Kidney glomerular epithelial cell (primary cell): ENCODE measurements around the gene GJB3.
"Not testable (repeated sequence)": the region's sequence is repeated elsewhere in the genome, so short reads cannot be mapped to it uniquely, and the experiment has no call there.

Source experiments
- DNase-seq: peaks from one replicate; lab custom pipeline; 2025; lab: John Stamatoyannopoulos, UW

The GJB3 gene

DNA sequence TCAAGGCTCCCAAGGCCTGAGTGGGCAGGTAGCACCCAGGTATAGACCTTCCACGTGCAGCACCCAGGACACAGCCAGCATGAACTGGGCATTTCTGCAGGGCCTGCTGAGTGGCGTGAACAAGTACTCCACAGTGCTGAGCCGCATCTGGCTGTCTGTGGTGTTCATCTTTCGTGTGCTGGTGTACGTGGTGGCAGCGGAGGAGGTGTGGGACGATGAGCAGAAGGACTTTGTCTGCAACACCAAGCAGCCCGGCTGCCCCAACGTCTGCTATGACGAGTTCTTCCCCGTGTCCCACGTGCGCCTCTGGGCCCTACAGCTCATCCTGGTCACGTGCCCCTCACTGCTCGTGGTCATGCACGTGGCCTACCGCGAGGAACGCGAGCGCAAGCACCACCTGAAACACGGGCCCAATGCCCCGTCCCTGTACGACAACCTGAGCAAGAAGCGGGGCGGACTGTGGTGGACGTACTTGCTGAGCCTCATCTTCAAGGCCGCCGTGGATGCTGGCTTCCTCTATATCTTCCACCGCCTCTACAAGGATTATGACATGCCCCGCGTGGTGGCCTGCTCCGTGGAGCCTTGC, 19.7 kb upstream of the GJB3 start:
- no peak for DNase-seq

DNA sequence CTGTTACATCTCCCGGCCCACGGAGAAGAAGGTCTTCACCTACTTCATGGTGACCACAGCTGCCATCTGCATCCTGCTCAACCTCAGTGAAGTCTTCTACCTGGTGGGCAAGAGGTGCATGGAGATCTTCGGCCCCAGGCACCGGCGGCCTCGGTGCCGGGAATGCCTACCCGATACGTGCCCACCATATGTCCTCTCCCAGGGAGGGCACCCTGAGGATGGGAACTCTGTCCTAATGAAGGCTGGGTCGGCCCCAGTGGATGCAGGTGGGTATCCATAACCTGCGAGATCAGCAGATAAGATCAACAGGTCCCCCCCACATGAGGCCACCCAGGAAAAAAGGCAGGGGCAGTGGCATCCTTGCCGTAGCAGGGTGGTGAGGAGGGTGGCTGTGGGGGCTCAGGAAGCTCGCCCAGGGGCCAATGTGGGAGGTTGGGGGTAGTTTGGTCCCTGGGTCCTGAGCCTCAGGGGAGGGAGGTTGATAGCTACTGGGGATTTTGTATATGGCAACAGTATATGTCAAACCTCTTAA, 19.2 kb upstream of the GJB3 start:
- no peak for DNase-seq

DNA sequence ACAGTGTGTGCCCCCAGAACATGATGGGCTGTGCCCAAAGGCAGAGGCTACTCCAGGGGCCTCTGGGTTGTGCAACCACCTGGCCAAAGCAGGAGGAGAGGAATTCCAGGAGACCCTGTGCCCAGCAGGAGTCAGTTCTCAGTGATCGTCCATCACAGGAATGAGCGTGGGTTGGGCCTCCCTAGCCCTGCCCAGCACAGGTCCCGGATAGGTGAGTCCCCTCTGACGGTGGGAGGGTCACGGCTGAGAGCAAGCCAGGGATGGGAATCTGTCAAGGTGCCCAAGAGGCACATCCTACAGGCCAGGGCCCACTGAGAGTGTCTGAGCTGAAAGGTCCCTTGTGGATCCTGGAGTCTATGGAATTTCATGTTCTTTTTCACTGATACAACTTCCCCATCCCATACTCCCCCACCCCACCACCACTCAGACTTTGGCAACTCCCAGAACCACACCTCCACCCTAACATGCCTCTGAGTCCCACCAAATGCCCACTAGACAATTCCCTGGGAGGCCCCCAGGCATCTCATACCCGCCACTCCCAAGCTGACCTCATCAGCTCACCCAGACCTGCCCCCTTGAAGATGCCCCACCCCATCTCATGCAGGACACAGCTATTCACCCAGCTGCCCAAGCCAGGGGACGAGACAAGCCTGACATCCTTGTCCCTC, 18.4 kb upstream of the GJB3 start:
- no peak for DNase-seq

DNA sequence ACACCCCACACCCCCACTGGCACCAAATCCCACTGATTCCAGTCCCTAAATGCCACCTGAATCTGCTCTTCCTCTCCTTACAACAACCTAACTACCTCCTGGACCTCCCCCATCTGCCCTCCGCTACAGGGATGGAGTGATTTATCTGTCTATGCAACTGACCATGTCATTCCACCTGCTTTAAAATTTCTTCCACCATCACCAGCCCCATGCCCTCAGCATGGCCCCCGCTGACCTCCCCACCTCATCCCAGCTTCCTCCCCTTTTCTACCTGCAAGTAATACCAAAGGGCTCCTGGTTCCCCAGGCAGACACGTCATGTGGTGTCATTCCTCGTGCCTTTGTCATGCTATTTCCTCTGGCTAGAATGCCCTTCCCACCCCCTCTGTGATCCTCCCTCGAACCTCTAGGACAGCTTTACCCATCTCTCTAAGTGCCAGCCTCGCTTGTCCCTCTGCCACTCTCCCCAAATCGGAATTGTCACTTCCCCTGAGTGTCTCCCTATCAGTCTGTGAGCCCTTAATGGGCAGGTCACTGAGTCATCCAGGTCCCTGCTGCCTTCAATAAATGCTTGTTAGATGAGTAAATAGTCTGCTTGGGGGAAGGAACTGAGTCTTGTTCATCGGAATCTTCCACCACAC, 17.8 kb upstream of the GJB3 start:
- peak; percentile 65 for DNase-seq

DNA sequence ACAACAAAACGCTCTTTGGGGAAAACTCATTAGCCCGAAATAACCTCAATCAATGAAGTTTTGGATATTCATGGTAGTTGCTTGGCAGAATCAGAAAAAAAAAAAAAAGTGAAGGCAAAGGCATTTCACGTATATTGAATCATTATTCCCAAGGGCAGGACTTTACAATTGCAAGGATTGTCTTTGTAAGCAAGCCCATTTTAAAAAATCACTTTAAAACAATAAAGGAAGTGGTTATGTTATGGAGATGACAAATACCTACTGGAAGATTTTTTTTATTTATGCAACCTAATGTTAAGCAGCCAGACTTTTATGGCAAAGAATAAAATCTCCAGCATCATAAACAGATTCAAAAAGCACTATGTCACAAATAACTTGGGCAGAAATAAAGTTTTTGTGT, 12.2 kb upstream of the GJB3 start:
- DNase-seq: no peak

DNA sequence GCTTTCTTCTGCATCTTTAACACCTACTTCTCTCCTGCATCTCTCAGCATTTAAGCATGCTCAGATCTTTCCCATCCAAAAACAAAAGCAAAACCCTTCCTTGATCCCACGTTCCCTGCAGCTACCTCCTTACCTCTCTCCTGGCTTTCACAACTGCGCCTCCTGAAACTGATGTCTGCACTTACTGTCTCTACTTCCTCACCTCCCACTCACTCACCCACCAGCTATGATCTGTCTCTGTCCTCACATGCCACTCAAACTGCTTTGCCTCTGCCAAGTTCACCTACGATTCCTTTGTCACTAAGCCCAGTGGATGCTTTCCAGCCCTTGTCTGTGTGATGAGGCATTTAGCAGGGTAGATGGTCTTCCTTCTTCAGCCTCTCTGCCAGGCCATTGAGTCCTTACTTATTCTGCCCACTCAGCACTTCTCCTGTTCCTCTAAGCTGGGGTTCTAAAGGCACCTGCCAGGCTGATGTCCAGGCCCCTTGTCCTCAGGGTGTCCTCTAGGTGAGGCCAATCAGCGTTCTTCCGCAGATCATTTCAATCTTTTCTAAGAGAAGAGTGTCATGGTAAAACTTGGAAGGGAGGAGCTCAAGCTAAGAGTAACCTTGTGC, 10.0 kb upstream of the GJB3 start:
- DNase-seq: no peak

DNA sequence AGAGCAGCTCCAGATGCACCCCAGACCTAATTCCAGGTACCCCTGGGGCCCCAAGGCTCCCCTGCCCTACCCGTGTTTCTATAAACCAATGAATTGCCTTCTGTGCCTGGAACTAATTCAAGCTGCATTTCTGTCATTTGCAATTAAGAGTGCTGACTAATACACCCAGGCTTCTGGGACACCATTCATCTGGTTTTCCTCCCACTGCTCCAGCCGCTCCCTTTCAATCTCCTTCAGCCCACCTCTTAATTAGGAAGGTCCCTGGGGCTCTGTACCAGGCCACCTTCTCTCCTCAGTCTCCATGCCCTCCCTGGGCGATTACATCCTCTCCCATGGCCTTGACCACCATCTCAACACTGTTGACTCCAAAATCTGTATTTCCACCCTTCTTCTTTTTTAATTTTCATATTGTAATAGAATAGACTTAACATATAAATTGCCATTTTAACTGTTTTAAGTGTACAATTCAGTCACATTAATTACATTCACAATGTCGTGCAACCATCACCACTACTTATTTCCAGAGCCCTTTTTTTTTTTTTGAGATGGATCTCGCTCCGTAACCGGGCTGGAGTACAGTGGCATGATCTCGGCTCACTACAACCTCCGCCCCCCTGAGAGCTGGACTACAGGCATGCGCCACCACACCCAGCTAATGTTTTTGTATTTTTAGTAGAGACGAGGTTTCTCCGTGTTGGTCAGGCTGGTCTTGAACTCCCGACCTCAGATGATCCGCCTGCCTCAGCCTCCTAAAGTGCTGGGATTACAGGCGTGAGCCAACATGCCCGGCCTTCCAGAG, 9.2 kb upstream of the GJB3 start:
- DNase-seq: no peak

DNA sequence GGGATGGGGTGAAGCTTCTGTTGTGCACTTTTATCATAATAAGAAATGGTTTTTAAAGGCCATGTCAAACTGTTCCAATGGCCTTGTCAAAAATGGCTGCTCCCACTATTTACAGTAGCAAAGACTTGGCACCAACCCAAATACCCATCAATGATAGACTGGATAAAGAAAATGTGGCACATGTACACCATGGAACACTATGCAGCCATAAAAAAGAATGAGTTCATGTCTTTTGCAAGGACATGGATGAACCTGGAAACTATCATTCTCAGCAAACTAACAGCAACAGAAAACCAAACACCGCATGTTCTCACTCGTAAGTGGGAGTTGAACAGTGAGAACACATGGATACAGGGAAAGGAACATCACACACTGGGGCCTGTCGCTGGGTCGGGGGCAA, 7.9 kb upstream of the GJB3 start:
- DNase-seq: not testable (repeated sequence)

DNA sequence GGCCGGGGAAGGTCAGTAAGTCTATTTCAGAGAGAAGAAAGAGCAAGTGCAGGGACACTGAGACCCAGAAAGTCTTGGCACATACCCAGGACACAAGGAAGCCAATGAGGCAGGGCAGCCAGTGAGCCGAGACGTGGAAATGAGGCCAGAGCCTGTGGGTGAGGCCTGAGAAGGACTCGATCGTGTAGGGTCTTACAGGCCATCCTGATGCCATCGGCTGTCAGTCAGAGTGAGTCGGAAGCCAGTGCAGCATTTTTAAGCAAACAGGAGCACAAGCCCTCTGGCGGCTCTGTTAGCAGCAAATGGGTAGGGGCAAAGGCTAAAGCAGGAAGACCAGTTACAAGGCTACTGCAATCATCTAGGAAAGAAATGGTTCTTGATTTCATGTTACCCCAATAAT, 6.1 kb upstream of the GJB3 start:
- DNase-seq: no peak

DNA sequence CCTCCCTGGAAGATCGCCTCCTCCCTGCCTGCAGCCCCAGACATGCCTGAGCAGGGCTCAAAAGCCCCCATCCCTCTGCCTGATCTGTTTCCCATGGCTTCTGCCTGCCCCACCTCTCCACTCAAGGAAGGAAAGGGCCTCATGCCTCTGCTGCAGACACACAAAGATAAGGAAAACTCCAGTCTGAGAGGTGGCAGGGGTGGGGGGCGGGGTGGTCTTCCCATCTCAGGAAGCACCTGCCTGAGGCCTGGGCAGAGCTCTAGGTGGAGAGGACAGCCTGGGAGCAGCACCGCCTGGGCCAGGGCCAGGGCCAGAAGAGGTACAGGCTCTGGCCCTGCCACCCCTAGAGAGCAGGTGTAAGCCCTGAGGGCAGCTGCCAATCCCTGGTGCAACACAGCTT, 4.1 kb upstream of the GJB3 start:
- no peak for DNase-seq

DNA sequence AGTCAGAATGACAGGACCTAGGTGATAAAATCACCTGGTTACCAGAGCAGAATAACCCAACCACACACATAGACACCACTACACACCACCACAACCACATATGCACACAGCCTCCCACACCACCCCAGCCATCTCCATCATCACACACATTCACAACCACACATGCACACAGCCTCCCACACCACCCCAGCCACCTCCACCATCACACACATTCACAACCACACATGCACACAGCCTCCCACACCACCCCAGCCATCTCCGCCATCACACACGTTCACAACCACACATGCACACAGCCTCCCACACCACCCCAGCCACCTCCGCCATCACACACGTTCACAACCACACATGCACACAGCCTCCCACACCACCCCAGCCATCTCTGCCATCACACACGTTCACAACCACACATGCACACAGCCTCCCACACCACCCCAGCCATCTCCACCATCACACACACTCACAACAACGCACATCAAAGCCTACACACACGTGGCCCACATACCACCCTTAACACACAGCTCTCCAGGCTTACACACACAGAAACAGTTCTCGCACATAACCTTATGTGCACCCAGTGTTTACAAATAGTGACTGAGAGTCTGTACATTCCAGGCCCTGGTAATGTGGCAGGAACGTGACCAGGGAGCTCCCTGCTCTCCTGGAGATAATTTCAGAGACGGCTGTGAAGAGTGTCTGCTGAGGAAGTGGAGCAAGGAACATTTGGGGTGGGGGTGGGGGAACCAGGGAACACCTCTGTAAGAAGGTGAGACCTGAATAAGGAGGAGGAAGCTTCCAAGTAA, 3.3 kb upstream of the GJB3 start:
- no peak for DNase-seq

DNA sequence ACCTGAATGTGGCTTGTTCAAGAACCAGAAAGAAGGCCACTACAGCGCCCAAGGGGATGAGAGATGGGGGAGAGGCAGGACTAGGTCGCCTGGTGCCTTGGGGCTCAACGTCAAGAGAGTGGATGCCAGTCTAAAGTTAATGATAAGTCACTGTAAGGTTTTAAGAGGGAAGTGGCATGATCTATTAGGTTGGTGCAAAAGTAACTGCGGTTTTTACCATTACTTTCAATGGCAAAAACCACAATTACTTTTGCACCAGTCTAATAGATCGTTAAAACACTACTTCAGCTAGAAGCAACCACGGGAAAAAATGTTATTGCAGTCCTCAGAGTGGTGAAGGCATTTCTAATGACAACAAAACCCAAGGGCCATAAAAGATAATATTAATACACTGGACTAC, 2.6 kb upstream of the GJB3 start:
- DNase-seq: no peak

DNA sequence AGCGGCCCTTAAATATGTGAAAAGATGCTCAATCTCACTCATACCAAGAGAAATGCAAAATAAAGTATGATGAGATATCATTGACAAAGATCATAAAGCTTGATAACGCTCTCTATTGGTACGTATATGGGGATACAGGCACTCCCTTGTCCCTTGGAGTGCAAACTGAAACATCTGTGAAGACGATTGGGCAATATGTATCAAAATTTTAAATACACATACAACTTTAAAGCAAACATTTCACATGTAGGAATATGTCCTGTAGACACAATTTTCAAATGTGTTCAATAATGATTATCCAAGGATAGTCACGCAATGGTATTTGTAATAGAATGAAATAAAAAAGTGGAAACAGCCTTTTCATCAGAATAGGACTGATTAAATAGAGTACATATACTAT, 2.0 kb upstream of the GJB3 start:
- no peak for DNase-seq

DNA sequence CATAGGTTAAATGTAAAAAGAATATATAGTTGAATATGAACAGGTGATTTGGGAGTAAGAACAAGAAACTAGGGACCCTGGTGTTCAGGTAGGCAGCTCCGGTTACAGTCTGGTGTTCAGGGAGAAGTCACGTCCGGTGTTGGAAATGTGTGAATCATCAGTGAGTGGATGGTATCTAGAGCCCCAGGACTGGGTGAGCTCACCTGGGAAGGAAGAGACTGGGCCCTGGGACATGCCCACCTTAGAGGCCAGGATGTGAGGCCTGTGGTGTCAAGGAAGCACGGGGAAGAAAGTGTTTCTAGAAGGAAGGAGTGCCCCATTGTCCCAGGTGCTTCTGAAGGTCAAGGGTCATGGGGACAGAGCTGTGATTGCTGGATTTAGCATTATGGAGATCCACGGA, 1.5 kb upstream of the GJB3 start:
- DNase-seq: no peak

DNA sequence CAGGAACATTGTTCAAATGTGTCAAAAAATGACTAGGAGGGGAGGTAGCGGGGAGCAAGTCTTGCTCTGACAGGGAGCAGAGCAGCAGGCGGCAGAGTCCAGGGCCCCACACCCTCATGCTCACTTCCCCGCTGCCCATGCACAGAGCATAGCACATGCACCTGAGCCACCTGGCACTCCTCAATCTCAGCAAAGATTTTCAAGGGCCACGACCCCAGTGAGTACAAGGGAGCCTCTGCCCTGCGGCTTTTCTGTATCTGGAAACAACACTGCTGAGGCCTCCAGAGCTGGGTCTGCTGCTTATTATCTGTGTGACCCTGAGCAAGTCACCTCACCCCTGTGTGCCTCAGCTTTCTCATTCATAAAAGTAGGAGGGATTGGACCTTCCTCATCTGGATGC, 1.1 kb upstream of the GJB3 start:
- no peak for DNase-seq

DNA sequence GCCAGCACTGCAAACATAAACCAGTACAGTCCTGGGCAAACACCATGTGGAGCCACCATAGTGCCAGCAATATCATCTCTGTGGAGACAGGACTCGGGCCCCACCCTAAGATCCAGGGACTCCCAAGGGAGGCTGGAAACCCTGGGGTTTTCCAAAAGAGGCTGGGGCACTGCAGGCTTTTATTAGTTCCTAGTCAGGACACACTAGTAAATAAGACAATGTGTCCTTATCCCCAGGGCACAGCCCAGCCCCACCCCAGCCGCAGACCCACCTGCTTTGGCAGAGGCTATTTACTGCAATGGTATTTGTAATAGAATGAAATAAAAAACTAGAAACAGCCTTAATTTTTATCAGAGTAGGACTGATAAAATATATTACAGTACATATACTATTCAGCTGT, 486 bp upstream of the GJB3 start:
- DNase-seq: no peak

DNA sequence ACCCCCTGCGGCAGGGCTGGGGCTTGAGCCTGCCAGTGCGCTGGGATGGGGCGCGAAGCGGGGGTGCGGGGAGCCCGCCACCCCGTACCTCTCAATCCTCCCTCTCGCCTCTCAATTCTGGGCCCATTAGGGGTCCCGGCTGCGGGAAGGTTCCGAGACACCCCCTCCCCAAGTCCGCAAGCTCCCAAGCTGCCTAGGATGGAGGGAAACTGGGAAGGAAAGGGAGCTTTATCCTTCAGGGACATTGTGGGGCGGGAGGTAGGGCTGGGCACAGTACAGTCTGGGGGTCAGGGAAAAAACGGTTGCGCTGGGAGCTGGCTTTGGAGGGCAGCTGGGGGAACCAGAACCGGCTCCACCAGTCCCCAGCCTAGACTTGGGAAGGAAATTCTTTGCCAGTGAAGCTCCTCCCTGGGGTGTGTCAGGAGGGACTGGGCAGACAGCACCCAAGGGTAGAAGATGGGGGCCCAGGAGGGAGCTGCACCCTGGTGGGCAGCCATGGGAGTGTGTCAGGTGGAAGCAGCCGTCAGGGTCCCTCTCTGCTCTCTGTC, 904 bp downstream of the GJB3 start:
- DNase-seq: no peak

DNA sequence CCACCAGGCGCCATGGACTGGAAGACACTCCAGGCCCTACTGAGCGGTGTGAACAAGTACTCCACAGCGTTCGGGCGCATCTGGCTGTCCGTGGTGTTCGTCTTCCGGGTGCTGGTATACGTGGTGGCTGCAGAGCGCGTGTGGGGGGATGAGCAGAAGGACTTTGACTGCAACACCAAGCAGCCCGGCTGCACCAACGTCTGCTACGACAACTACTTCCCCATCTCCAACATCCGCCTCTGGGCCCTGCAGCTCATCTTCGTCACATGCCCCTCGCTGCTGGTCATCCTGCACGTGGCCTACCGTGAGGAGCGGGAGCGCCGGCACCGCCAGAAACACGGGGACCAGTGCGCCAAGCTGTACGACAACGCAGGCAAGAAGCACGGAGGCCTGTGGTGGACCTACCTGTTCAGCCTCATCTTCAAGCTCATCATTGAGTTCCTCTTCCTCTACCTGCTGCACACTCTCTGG, 3.8 kb downstream of the GJB3 start:
- DNase-seq: no peak

DNA sequence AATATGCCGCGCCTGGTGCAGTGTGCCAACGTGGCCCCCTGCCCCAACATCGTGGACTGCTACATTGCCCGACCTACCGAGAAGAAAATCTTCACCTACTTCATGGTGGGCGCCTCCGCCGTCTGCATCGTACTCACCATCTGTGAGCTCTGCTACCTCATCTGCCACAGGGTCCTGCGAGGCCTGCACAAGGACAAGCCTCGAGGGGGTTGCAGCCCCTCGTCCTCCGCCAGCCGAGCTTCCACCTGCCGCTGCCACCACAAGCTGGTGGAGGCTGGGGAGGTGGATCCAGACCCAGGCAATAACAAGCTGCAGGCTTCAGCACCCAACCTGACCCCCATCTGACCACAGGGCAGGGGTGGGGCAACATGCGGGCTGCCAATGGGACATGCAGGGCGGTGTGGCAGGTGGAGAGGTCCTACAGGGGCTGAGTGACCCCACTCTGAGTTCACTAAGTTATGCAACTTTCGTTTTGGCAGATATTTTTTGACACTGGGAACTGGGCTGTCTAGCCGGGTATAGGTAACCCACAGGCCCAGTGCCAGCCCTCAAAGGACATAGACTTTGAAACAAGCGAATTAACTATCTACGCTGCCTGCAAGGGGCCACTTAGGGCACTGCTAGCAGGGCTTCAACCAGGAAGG, 4.3 kb downstream of the GJB3 start:
- no peak for DNase-seq

DNA sequence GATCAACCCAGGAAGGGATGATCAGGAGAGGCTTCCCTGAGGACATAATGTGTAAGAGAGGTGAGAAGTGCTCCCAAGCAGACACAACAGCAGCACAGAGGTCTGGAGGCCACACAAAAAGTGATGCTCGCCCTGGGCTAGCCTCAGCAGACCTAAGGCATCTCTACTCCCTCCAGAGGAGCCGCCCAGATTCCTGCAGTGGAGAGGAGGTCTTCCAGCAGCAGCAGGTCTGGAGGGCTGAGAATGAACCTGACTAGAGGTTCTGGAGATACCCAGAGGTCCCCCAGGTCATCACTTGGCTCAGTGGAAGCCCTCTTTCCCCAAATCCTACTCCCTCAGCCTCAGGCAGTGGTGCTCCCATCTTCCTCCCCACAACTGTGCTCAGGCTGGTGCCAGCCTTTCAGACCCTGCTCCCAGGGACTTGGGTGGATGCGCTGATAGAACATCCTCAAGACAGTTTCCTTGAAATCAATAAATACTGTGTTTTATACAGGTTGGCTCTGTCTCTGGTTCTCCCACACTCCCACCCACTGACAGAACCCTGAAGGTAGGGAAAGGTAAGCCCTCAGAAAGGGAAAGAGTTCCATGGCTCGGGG, 5.0 kb downstream of the GJB3 start:
- DNase-seq: no peak
